Measurements from ENCODE around the gene PARD3B.

The PARD3B gene

DNA sequence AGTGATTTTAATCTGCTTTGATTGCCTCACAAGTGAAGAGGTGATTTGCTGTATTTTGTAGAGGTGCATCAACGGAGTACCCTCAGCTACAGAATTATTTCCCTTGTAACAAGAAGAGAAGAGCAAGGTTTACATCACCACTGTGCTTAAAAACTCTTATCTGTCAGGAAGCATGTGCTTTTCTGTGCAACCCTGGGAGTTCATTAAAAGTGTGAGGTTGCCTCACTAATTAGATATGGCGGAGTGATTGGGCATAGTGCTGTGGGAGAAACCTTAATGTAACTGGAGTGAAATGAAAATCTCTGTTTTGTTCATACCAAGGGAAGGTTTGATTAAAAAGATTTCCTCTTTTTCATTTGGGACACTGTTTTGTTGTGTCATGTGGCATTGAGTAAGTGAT is 544.7 kb downstream of the PARD3B start:
- Histone ChIP-seq H3F3A (ENCODE audit: insufficient read depth) (no peaks in the 10 kb centered on the region), H3K4me2 (ENCODE audit: low read depth, low read length, poor library complexity, severe bottlenecking) (no peak overlapping the region), H4K20me1 (ENCODE audit: low read depth, low read length) (no peaks in the 10 kb centered on the region), H3K4me3 (ENCODE audit: insufficient read depth, low read length, poor library complexity, severe bottlenecking) (no peak overlapping the region), H3K27ac (ENCODE audit: low read depth, low read length) (no peak overlapping the region), H3K79me2 (ENCODE audit: insufficient read depth, low read length) (no peaks in the 10 kb centered on the region), H3K9me3 (ENCODE audit: insufficient read depth, low read length) (no peaks in the 10 kb centered on the region), H3K27me3 (ENCODE audit: low read length) (no peaks in the 10 kb centered on the region), H2AFZ (ENCODE audit: low read depth, low read length, severe bottlenecking) (no peak overlapping the region), H3K9ac (ENCODE audit: low read length) (no peak overlapping the region), H3K9me2 (replicated peaks; ENCODE audit: insufficient read depth, low read length) (no peaks in the 10 kb centered on the region), H3K36me3 (ENCODE audit: low read length) (no peaks in the 10 kb centered on the region)
- no peak for TF ChIP-seq EZH2phosphoT487 (conservative IDR thresholded peaks at IDR 0.05; ENCODE audit: low read length)
- TF ChIP-seq, protein P1, sequence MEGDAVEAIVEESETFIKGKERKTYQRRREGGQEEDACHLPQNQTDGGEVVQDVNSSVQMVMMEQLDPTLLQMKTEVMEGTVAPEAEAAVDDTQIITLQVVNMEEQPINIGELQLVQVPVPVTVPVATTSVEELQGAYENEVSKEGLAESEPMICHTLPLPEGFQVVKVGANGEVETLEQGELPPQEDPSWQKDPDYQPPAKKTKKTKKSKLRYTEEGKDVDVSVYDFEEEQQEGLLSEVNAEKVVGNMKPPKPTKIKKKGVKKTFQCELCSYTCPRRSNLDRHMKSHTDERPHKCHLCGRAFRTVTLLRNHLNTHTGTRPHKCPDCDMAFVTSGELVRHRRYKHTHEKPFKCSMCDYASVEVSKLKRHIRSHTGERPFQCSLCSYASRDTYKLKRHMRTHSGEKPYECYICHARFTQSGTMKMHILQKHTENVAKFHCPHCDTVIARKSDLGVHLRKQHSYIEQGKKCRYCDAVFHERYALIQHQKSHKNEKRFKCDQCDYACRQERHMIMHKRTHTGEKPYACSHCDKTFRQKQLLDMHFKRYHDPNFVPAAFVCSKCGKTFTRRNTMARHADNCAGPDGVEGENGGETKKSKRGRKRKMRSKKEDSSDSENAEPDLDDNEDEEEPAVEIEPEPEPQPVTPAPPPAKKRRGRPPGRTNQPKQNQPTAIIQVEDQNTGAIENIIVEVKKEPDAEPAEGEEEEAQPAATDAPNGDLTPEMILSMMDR (IDR thresholded peaks at IDR 0.05; ENCODE audit: insufficient read depth, low read length, poor library complexity, severe bottlenecking), result no peak

DNA sequence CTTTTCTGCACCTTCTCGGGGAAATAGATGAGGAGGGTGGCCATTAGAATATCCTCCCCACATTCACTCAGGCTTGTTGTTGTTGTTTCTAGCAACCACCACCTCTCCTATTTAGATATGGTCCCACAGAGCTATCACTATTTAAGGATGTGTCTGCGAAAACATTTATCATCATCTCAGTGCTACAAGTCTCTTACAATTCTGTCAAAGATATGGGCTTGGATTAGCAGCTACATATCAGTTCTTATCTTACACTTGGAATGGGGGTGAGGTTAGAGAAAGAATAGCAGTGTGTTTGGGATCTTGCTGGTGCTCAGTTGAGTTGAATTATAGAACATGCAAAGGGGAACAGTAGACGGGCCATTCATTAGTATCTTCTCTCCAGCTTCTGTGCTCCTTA is 546.1 kb downstream of the PARD3B start:
- TF ChIP-seq EZH2phosphoT487 (conservative IDR thresholded peaks at IDR 0.05; ENCODE audit: low read length), result no peak
- TF ChIP-seq, protein P1 (IDR thresholded peaks at IDR 0.05; ENCODE audit: insufficient read depth, low read length, poor library complexity, severe bottlenecking), result no peak
- Histone ChIP-seq H3F3A (ENCODE audit: insufficient read depth) (no peaks in the 10 kb centered on the region), H3K4me2 (ENCODE audit: low read depth, low read length, poor library complexity, severe bottlenecking) (no peak overlapping the region), H3K79me2 (ENCODE audit: insufficient read depth, low read length) (no peaks in the 10 kb centered on the region), H3K36me3 (ENCODE audit: low read length) (no peaks in the 10 kb centered on the region), H3K27me3 (ENCODE audit: low read length) (no peaks in the 10 kb centered on the region), H3K9ac (ENCODE audit: low read length) (no peak overlapping the region), H2AFZ (ENCODE audit: low read depth, low read length, severe bottlenecking) (no peak overlapping the region), H3K27ac (ENCODE audit: low read depth, low read length) (no peak overlapping the region), H3K9me2 (replicated peaks; ENCODE audit: insufficient read depth, low read length) (no peaks in the 10 kb centered on the region), H3K4me3 (ENCODE audit: insufficient read depth, low read length, poor library complexity, severe bottlenecking) (no peak overlapping the region), H4K20me1 (ENCODE audit: low read depth, low read length) (no peaks in the 10 kb centered on the region), H3K9me3 (ENCODE audit: insufficient read depth, low read length) (no peaks in the 10 kb centered on the region)

DNA sequence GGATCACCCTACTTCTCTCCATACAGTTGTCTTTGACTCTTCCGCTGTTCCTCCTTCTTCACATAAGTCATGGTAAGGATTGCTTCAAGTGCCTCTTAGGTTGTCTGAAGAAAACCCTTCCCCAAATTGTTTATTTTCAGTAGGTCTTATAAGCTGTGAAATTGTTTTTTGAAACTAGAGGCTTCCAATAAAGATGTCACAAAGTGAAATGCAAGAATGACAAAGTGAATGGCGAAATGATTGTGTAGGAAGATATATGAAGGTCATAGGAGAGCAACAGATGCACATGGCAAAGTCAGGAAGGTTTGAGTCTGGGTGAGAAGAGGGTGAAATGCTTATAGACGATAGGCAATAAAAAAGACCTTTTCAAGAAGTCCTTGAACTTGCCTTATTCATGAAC is 548.8 kb downstream of the PARD3B start:
- H2AFZ ChIP-seq (ENCODE audit: low read depth, low read length, severe bottlenecking), result no peak overlapping the region
- H4K20me1 ChIP-seq (ENCODE audit: low read depth, low read length), result no peaks in the 10 kb centered on the region
- no peaks in the 10 kb centered on the region for H3K79me2 ChIP-seq (ENCODE audit: insufficient read depth, low read length)
- H3K9ac ChIP-seq (ENCODE audit: low read length), result no peak overlapping the region
- no peak overlapping the region for H3K4me2 ChIP-seq (ENCODE audit: low read depth, low read length, poor library complexity, severe bottlenecking)
- no peaks in the 10 kb centered on the region for H3F3A ChIP-seq (ENCODE audit: insufficient read depth)
- H3K36me3 ChIP-seq (ENCODE audit: low read length), result no peaks in the 10 kb centered on the region
- H3K27ac ChIP-seq (ENCODE audit: low read depth, low read length), result no peak overlapping the region
- H3K4me3 ChIP-seq (ENCODE audit: insufficient read depth, low read length, poor library complexity, severe bottlenecking), result no peak overlapping the region
- H3K9me3 ChIP-seq (ENCODE audit: insufficient read depth, low read length), result no peaks in the 10 kb centered on the region
- TF ChIP-seq, protein P1 (IDR thresholded peaks at IDR 0.05; ENCODE audit: insufficient read depth, low read length, poor library complexity, severe bottlenecking), result no peak
- TF ChIP-seq EZH2phosphoT487 (conservative IDR thresholded peaks at IDR 0.05; ENCODE audit: low read length), result no peak
- no peaks in the 10 kb centered on the region for H3K9me2 ChIP-seq (replicated peaks; ENCODE audit: insufficient read depth, low read length)
- no peaks in the 10 kb centered on the region for H3K27me3 ChIP-seq (ENCODE audit: low read length)

Measured in SU-DHL-6 (cell line).